Stimulated activated CD8-positive, alpha-beta memory T cell treated with anti-CD3 and anti-CD28 coated beads, Interleukin-4, amount 100 ng/mL, for 48 hours (primary cell): Measurements from ENCODE around the gene CBX3.
A peak's percentile ranks its signal among the peaks of the same experiment; 100 is the strongest.
"Not testable (repeated sequence)": the region's sequence is repeated elsewhere in the genome, so short reads cannot be mapped to it uniquely, and the experiment has no call there.

Experiments used
- DNase-seq: peaks from one replicate; pipeline ENCODE4 v3.0.0-alpha.2; 2020

The CBX3 gene

GRCh38 chr7:26171601-26172000 is 29.9 kb upstream of the CBX3 start:
- DNase-seq = no peak

GRCh38 chr7:26172048-26172447 is 29.5 kb upstream of the CBX3 start:
- DNase-seq = no peak

GRCh38 chr7:26175903-26176302 is 25.6 kb upstream of the CBX3 start:
- DNase-seq = not testable (repeated sequence)

DNA sequence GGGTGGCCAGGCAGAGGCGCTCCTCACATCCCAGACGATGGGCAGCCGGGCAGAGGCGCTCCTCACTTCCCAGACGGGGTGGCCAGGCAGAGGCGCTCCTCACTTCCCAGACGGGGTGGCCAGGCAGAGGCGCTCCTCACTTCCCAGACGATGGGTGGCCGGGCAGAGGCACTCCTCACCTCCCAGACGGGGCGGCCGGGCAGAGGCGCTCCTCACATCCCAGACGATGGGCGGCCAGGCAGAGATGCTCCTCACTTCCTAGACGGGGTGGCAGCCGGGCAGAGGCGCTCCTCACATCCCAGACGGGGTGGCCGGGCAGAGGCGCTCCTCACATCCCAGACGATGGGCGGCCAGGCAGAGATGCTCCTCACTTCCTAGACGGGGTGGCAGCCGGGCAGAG is 24.8 kb upstream of the CBX3 start:
- DNase-seq = not testable (repeated sequence)

- DNase-seq = not testable (repeated sequence)
Measured at GRCh38 chr7:26177269-26177668, 24.3 kb upstream of the CBX3 start.

- no peak for DNase-seq
Measured at GRCh38 chr7:26178272-26178960, 23.1 kb upstream of the CBX3 start.

GRCh38 chr7:26179422-26179821 is 22.1 kb upstream of the CBX3 start:
- no peak for DNase-seq

GRCh38 chr7:26179826-26180497 is 21.6 kb upstream of the CBX3 start:
- DNase-seq = no peak

GRCh38 chr7:26180792-26181198 is 20.8 kb upstream of the CBX3 start:
- no peak for DNase-seq

DNA sequence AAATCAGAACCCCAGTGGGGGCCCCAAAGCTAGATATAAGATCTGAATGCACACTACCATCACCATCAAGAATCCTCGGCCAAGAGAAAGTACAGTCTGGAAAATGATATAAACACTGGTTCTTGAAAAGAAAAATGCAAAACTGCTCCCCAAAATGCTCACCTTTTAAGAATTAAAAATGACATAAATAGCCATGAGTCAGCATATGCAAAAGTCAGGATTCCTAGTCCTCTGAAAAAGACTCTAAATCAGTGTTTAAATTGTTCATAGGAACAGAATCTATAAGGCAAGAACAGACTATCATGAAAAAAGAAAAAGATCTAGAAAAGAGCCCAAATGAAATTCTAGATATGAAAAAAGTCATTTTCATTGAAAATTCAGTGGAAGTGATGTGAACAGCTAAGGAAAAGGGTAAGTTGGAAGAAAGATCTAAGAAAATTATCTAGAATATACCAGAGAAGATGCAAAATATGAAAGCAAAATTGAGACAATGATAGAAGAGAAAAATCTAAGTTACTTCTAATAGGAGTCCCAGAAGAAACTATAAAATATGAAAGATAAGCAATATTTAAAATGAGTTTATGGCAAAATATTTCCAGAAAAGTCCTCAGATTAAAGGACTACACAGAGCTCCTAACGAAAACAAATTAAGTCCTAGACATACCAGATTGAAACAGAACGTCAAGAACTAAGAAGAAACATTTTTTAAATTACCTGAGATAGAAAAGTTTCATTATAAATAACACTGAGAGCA is 19.9 kb upstream of the CBX3 start:
- no peak for DNase-seq

GRCh38 chr7:26182283-26182682 is 19.3 kb upstream of the CBX3 start:
- DNase-seq = peak; percentile 43

GRCh38 chr7:26182706-26183105 is 18.8 kb upstream of the CBX3 start:
- DNase-seq = peak; percentile 44

DNA sequence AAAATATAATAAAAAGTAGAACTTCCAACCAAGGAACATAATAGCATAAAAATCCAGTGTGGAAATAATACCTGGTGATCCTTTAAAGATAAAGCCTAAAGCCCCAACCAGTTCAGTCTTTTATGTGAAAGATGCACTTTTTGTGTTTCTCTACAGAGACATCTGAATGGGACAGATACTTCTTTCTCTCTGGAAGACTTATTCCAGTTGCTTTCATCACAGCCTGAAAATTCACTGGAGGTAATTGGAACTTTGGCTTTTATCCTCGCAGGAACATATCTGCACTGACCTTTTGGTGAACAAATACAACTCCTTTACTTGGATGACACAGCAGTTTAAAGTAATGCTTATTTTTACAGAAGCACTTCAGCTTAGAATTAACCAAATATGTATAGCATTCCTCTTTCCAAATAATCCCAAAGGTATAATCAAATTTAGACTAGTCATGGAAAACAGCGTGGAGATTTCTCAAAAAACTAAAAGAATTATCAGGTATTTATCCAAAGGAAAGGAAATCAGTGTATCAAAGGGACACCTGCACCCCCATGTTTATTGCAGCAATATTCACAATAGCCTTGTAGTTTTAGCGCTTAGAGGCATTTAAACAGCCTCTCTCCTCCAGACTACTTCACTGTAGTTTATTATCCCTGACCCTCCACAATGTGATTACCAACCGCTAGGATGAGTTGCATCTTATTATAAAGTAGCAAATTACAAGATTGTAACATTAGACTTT is 17.8 kb upstream of the CBX3 start:
- no peak for DNase-seq

DNA sequence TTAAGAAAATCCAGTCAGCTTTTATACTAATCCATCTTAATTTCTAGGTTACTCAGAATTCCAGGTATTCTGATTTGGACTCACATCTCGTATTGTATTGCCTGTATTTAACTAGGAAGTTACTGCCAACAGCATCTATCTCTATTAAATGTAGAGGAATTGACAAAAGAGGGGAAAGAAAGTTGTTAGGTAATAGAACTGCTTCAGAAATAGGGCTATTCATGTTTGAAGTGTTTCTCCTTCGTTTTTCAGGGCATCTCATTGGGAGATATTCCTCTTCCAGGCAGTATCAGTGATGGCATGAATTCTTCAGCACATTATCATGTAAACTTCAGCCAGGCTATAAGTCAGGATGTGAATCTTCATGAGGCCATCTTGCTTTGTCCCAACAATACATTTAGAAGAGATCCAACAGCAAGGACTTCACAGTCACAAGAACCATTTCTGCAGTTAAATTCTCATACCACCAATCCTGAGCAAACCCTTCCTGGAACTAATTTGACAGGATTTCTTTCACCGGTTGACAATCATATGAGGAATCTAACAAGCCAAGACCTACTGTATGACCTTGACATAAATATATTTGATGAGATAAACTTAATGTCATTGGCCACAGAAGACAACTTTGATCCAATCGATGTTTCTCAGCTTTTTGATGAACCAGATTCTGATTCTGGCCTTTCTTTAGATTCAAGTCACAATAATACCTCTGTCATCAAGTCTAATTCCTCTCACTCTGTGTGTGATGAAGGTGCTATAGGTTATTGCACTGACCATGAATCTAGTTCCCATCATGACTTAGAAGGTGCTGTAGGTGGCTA is 17.1 kb upstream of the CBX3 start:
- DNase-seq = not testable (repeated sequence)

DNA sequence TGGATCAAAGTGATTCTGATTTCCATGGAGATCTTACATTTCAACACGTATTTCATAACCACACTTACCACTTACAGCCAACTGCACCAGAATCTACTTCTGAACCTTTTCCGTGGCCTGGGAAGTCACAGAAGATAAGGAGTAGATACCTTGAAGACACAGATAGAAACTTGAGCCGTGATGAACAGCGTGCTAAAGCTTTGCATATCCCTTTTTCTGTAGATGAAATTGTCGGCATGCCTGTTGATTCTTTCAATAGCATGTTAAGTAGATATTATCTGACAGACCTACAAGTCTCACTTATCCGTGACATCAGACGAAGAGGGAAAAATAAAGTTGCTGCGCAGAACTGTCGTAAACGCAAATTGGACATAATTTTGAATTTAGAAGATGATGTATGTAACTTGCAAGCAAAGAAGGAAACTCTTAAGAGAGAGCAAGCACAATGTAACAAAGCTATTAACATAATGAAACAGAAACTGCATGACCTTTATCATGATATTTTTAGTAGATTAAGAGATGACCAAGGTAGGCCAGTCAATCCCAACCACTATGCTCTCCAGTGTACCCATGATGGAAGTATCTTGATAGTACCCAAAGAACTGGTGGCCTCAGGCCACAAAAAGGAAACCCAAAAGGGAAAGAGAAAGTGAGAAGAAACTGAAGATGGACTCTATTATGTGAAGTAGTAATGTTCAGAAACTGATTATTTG is 16.3 kb upstream of the CBX3 start:
- no peak for DNase-seq

DNA sequence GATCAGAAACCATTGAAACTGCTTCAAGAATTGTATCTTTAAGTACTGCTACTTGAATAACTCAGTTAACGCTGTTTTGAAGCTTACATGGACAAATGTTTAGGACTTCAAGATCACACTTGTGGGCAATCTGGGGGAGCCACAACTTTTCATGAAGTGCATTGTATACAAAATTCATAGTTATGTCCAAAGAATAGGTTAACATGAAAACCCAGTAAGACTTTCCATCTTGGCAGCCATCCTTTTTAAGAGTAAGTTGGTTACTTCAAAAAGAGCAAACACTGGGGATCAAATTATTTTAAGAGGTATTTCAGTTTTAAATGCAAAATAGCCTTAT is 15.7 kb upstream of the CBX3 start:
- DNase-seq = no peak

DNA sequence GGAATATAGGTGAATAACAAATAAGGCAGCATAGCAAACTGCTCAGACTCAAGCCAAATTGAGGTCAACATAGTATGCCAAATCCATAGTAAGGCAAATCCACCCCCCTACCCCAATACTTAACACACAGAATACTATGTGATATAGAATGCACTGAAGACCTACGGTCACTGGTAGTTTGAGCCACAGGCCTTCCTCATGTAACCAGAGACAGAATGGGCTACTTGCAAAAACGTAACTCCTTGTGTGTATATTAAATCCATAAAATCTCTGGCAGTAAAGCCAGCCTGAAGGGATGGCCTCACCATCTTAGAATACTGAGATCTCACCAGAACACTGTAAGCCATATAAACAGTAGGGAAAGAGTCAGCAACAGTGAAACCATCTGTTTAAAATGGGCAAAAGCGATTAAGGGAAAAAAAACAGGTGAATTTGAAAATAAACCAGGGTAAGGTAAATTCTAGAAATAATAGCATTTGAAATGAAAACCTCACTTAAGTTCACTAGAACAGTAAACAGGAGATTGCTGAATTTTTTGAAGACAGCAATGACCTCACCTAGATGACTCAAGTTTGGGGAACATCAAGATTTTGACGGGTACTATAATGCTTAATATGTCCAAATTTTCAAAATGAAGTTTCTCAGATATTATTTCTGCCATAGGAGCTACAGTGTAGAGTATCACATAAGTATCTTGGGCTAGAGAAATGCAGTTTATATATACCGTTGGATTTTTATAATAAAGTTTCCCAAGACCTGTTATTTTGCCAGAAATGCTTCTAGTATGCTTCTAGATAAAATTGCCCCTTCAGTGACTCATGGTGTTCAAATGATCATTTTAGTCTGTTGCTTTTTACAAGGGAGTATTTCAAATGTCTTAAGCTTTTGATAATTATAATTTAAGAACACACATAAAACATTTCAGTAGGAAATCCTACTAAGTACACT is 14.9 kb upstream of the CBX3 start:
- no peak for DNase-seq

DNA sequence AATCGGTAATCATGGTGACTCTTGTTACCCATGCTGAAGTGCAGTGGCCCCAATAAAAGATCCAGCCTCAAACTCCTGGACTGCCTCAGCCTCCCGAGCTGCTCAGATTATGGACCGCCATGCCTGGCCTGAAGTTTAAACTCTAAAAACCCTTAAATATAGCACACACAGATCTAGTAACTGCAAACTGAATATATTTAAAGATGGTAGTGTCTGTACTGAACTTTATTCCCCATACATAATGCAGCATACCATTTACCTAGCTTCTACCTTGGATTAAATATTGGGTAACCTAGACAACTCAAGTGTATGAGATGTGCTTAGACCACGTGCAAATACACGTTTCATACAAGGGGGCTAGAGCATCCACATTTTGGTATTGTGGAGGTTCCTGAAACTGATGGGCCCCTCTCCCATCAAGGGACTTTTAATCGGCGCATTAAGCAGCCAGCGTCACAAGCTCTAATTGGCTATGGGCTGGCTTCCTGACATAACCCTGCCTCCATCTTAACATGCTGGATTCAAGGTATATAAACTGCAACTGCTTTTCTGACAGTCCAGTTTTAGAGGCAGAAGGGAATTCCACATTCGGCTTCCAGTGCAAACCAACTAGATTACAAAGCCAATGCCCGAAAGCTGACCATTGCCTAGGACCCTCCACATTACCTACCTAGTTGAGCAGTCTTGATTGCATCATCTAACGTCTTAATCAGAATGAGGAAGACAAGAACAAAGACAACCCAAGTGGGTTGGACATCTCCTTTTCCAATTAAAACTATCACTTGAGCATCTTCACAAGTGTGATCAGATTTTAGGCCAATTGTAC is 14.0 kb upstream of the CBX3 start:
- peak; percentile 48 for DNase-seq

GRCh38 chr7:26188206-26188956 is 13.2 kb upstream of the CBX3 start:
- peak; percentile 40 for DNase-seq
